HG02938 (cell line): ENCODE data around the gene ARL13B.
A peak's percentile ranks its signal among the peaks of the same experiment; 100 is the strongest.
"Not testable (repeated sequence)": the region's sequence is repeated elsewhere in the genome, so short reads cannot be mapped to it uniquely, and the experiment has no call there.

Experiments
- ATAC-seq: cut with Tn5 transposase; IDR thresholded peaks from one replicate; pipeline ENCODE4 v1.9.1; 2021; ENCODE audit warnings: mild to moderate bottlenecking, moderate library complexity; ENCODE audit not compliant: unreplicated experiment

The ARL13B gene

DNA sequence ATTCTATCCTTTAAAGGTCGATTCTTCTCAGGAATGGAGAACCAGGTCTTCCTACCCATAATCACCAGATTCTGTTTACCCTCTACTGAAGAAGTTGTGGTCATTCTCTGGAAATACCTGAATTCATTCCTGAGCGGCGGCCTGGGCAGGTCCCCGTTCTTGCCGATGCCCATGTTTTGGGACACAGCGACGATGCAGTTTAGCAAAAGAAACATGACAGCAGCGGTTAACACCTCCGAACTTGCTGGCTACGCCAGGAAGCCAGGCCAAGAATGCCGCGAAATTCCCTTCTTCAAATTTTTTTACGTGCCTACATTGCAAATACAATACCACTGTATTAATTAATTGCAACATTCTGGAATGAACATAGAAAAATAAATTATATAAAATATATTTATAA is 81.3 kb downstream of the ARL13B start:
- no peak for ATAC-seq

- peak; percentile 91 for ATAC-seq
Observed at GRCh38 chr3:94062513-94063404, 82.8 kb downstream of the ARL13B start, which contains the start of the genes DHFR2 and NSUN3. DHFR2 (minus strand) TSS chr3:94062916; CDS start chr3:94061511, 1,405 bp downstream. NSUN3 (plus strand) TSS chr3:94063061; CDS start chr3:94063127, 66 bp downstream.

- ATAC-seq, result no peak
Observed at GRCh38 chr3:94063496-94064119, 83.7 kb downstream of the ARL13B start.

GRCh38 chr3:94064243-94064860 is 84.4 kb downstream of the ARL13B start:
- no peak for ATAC-seq

- no peak for ATAC-seq
Observed at GRCh38 chr3:94065122-94065521, 85.2 kb downstream of the ARL13B start.

- no peak for ATAC-seq
Observed at GRCh38 chr3:94065819-94066480, 86.0 kb downstream of the ARL13B start.

DNA sequence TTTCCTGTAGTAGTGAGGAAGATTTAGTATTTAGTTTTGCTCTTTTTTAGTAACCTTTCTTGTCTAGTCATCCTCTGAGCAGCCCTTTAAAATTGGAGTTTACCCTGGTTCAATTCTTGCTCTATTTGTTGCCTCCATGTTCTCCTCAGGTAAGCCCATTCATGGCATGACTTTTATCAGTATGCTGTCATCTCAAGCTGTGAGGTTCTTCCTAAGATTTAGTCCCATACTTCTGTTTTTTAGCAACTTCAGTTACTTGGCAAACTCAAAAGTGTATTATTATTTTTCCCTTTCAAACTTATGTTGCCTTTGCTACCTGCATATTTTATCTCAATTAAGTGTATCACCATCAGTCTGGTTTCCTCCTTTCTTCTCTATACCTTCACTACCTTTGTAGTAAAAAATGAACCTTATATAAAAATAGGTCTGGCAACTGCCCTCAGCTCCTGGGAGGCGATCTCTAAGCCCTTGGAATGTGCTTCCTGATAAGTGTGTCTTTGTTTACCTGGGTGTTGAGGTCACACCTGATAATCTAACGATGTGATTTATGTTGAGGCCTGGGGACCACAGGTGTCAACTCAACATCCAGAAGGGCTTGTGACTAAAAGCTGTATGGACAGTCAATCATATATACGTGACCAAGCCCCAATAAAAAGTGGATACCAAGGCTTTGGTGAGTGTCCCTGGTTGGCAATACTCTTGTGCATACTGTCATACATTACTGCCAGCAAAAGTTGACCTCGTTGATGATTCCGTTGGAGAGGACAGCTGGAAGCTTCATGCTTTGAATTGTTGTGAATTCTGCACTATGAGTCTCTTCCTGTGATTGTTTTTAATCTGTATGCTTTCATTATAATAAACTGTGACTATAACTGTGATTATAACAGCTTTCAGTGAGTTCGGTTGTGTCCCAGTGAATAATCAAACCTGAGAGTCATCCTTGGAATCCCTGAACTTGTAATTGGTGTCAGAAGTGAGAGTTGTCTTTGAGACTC is 86.8 kb downstream of the ARL13B start:
- no peak for ATAC-seq

DNA sequence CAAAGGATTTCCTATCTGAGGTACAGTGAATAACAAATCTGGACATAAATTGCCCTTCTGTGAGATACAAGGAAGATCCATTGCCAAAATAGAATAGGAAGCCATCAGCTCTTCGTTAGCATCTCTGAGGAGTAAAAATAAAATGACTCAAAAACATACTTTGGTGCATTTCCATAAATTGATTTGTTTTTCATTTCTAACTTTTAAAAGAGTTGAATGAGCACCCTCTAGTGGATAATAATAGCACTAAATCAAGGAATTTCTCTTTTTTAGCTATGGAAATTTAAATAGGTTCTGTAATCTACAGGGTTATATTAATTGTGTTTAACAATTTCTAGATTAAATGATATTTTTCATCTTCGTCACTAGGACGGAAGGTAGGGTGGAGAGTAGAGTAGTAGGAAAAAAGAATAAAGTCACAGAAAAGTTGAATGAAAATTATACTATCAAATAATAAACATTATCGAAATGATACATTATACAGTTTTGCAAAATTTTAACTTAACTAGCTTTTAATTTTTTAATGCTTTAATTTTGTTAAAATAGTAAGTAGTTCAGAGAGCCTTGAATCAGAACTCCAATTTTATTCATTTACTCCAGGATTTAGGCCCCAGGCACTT is 89.3 kb downstream of the ARL13B start:
- ATAC-seq, result no peak

DNA sequence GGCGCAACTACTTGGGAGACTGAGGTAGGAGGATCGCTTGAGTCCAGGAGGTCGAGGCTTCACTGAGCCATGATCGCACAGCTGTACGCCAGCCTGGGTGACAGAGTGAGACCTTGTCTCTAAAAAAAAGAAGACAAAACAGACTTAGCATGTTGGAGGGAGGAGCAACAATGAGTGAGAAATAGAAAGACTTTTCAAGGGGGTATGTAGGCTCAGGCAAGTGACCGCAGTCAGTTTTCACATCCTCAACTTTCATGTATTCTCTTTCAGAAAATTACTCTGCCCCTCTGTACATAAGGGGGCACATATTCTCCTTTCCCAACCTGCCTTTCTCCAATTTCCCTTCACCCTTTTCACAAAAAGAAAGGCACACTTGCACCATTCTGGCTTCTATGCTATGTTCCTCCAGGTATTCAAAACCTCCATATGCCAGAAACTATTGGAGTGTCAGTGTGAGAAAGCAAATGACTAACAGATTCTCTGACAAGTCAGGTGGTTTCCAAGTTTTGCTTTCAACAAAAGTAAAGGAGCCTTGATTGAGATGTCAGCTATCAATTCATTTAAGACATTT is 90.5 kb downstream of the ARL13B start:
- ATAC-seq, result peak; percentile 41

DNA sequence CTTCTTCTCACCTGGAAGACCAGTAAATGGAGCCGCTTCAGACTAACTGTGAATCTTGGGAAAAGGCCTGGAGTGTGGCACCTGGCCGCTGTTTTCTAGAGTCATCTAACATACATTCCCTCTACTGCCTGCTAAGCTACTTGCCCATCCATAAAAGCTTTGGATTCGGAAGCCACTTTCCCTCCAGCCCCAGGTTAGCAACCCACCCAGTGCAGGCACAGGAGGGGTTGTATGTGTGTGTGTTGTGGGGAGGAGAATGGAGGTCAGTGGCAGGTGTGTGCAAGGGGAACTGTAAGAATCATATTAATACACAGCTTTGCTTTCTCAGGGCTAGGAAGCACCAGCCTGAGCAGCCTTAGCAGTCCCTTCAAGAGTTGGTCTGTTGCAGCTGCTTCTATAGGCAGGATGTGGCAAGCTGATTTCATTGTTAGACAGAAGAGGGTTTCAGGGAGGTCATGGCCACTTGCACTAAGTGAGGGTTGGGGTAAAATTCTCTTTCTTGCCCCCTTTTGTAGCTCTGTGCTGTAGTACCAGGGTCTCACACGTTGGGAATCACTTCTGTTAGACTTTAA is 91.8 kb downstream of the ARL13B start:
- ATAC-seq, result peak; percentile 89

- no peak for ATAC-seq
Observed at GRCh38 chr3:94076055-94076454, 96.1 kb downstream of the ARL13B start.

DNA sequence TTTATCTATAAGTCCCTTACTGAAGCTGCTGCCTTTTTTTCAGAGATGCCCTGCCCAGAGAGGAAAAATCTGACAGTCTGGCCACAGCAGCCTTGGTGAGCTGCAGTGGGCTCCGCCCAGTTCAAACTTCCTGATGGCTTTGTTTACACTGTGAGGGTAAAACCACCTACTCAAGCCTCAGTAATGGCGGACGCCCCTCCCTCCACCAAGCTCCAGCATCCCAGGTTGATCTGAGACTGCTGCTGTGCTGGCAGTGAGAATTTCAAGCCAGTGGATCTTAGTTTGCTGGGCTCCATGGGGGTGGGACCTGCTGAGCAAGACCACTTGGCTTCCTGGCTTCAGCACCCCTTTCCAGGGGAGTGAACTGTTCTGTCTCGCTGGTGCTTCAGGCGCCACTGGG is 100.6 kb downstream of the ARL13B start:
- ATAC-seq, result not testable (repeated sequence)

- no peak for ATAC-seq
Observed at GRCh38 chr3:94081884-94082283, 101.9 kb downstream of the ARL13B start.

- no peak for ATAC-seq
Observed at GRCh38 chr3:94082391-94082937, 102.5 kb downstream of the ARL13B start.

- peak; percentile 70 for ATAC-seq
Observed at GRCh38 chr3:94083261-94083660, 103.3 kb downstream of the ARL13B start.

DNA sequence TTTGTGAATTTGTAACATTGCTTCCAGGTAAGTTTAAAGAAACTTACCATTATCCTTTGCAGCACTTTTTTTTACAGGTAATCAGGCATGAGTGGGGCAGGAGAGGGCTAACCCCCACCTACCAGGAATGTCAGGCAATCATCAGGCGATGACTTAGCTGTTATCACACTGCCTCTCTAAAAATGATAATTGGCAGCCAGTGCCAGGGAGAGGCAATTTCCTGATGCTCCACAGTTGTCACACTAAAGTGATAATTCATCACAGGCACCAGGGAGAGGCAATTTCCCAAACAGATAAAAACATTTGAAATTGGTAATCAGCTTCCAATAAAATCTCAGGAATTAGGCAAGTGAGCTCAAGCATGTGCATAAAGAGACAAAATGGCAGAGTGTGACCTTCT is 109.2 kb downstream of the ARL13B start:
- ATAC-seq, result no peak

- no peak for ATAC-seq
Observed at GRCh38 chr3:94092086-94092485, 112.1 kb downstream of the ARL13B start.

GRCh38 chr3:94093151-94093550 is 113.2 kb downstream of the ARL13B start:
- ATAC-seq, result no peak
